B cell (primary cell): ENCODE measurements around the gene KAZN.

ENCODE experiments used
- CTCF ChIP-seq: fragments of 200-600 bp; IDR thresholded peaks from one replicate; pipeline ENCODE4 v1.8.0; 2022; ENCODE audit warnings: antibody characterized with exemption, mild to moderate bottlenecking
- EZH2 ChIP-seq: IDR thresholded peaks from 2 replicates; pipeline ENCODE4 v1.6.1; 2012; ENCODE audit warnings: borderline replicate concordance, low read depth, mild to moderate bottlenecking, moderate library complexity, low read length; ENCODE audit not compliant: insufficient read depth, poor library complexity, severe bottlenecking

- TF ChIP-seq CTCF (no peak), EZH2 (no peak)
Measured at GRCh38 chr1:15102646-15103045, 504.2 kb downstream of the KAZN start.
